ENCODE data around the gene FA2H. TPM values are rescaled to one million over a fixed set of nuclear protein-coding genes. Genes with fewer than 3 reads are reported as not detected.
"Not testable (repeated sequence)": the region's sequence is repeated elsewhere in the genome, so short reads cannot be mapped to it uniquely, and the experiment has no call there.

The FA2H gene
- polyA plus RNA-seq, 10 donors: 0.08 to 0.51 (median 0.22) TPM; not detected in 4

GRCh38 chr16:74724820-74725549 lies 49.6 kb downstream of the FA2H start:
- no peak for DNase-seq

GRCh38 chr16:74723256-74723655 lies 51.4 kb downstream of the FA2H start:
- DNase-seq: no peak

GRCh38 chr16:74722156-74722555 lies 52.5 kb downstream of the FA2H start:
- DNase-seq: not testable (repeated sequence)

GRCh38 chr16:74721716-74722115 lies 52.9 kb downstream of the FA2H start:
- no peak for DNase-seq

- DNase-seq: no peak
Observed at GRCh38 chr16:74720579-74720978, 54.0 kb downstream of the FA2H start.

- DNase-seq: no peak
Observed at GRCh38 chr16:74718741-74719610, 55.6 kb downstream of the FA2H start.

- no peak for DNase-seq
Observed at GRCh38 chr16:74718140-74718539, 56.5 kb downstream of the FA2H start.

GRCh38 chr16:74717367-74717766 lies 57.3 kb downstream of the FA2H start:
- DNase-seq: no peak

GRCh38 chr16:74716355-74716754 lies 58.3 kb downstream of the FA2H start:
- DNase-seq: no peak

GRCh38 chr16:74713876-74714275 lies 60.7 kb downstream of the FA2H start:
- no peak for DNase-seq

- DNase-seq: no peak
Observed at GRCh38 chr16:74713325-74713724, 61.3 kb downstream of the FA2H start.

- DNase-seq: no peak
Observed at GRCh38 chr16:74711938-74712337, 62.7 kb downstream of the FA2H start.

GRCh38 chr16:74710401-74710800 lies 64.2 kb downstream of the FA2H start:
- no peak for DNase-seq

- DNase-seq: peak; percentile 70 to 87 (median 87)
Observed at GRCh38 chr16:74709441-74709877, 65.2 kb downstream of the FA2H start.

GRCh38 chr16:74700438-74701225 lies 74.0 kb downstream of the FA2H start, which contains the start of gene MLKL:
TSS of gene MLKL (minus strand) at chr16:74700862. CDS start at chr16:74695757, 5,105 bp downstream.
- peak; percentile 19 to 61 (median 28) for DNase-seq

- DNase-seq: no peak
Observed at GRCh38 chr16:74700116-74700437, 74.5 kb downstream of the FA2H start.

- no peak for DNase-seq
Observed at GRCh38 chr16:74699666-74700065, 75.0 kb downstream of the FA2H start.

GRCh38 chr16:74698222-74698621 lies 76.4 kb downstream of the FA2H start:
- DNase-seq: no peak

- DNase-seq: peak; percentile 83 to 93 (median 84)
Observed at GRCh38 chr16:74695450-74696422, 78.9 kb downstream of the FA2H start.

GRCh38 chr16:74691093-74691855 lies 83.3 kb downstream of the FA2H start:
- DNase-seq: no peak
